ENCODE measurements around the gene RB1.

Gene RB1

GRCh38 chr13:48527955-48528354 lies 224.4 kb downstream of the RB1 start:
- Histone ChIP-seq H3K9ac (ENCODE audit: low read depth, low read length) (no peak overlapping the region), H3K4me3 (ENCODE audit: low read length) (no peak overlapping the region), H3K4me1 (ENCODE audit: insufficient read depth, low read length) (no peaks in the 10 kb centered on the region), H3K27ac (ENCODE audit: low read length) (no peak overlapping the region), H3K36me3 (ENCODE audit: insufficient read depth, low read depth, low read length) (no peaks in the 10 kb centered on the region), H3K27me3 (ENCODE audit: insufficient read depth, low read length) (no peaks in the 10 kb centered on the region), H3K9me3 (ENCODE audit: insufficient read depth, low read depth, low read length) (no peaks in the 10 kb centered on the region)

GRCh38 chr13:48528720-48529119 lies 225.2 kb downstream of the RB1 start:
- H3K27me3 ChIP-seq (ENCODE audit: insufficient read depth, low read length) = no peaks in the 10 kb centered on the region
- peaks cover 4% of the 10 kb centered on the region; the same call in 1 of the 2 replicates for H3K4me1 ChIP-seq (ENCODE audit: insufficient read depth, low read length)
- H3K36me3 ChIP-seq (ENCODE audit: insufficient read depth, low read depth, low read length) = no peaks in the 10 kb centered on the region
- H3K27ac ChIP-seq (ENCODE audit: low read length) = no peak overlapping the region
- H3K4me3 ChIP-seq (ENCODE audit: low read length) = no peak overlapping the region
- no peak overlapping the region for H3K9ac ChIP-seq (ENCODE audit: low read depth, low read length)
- no peaks in the 10 kb centered on the region for H3K9me3 ChIP-seq (ENCODE audit: insufficient read depth, low read depth, low read length)

DNA sequence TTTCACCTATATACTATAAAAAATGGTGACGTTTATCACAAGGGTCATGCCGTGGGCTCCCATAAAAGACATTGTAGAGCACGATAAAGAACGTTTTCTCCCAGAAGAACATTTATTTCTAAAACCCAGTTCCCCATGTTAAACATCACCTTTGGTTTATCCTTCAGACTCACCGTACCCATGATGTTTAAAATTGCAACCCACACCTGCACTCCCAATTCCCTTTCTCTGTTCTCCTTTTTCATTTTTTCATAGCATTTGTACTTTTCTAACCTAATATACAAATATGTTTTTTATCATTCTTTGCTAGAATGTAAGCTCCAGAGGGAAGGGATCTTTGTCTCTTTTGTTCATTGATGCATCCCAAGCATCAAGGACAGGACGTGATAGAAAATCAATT lies 227.3 kb downstream of the RB1 start:
- Histone ChIP-seq H3K36me3 (ENCODE audit: insufficient read depth, low read depth, low read length) (no peaks in the 10 kb centered on the region), H3K4me3 (ENCODE audit: low read length) (no peak overlapping the region), H3K27ac (ENCODE audit: low read length) (no peak overlapping the region), H3K27me3 (ENCODE audit: insufficient read depth, low read length) (no peaks in the 10 kb centered on the region), H3K9me3 (ENCODE audit: insufficient read depth, low read depth, low read length) (no peaks in the 10 kb centered on the region), H3K9ac (ENCODE audit: low read depth, low read length) (no peak overlapping the region), H3K4me1 (ENCODE audit: insufficient read depth, low read length) (peaks cover 5% of the 10 kb centered on the region; the same call in 1 of the 2 replicates)

Data from iPS-20b (cell line).